Gastrocnemius medialis (tissue), 4 donors: Measurements from ENCODE around the gene KLHL25. TPM values are rescaled to one million over a fixed set of nuclear protein-coding genes. Genes with fewer than 3 reads are reported as not detected.

Source experiments
- ATAC-seq, 2 donors: fragments of 150-250 bp; one replicate each; pipeline ENCODE4 v1.9.1; 2016
- DNase-seq, 2 donors: peaks; one replicate each; pipeline ENCODE4 v3.0.0-alpha.2; 2019
- H3K27ac ChIP-seq, 4 donors: fragments of 200-600 bp; sonication (generic); 1 replicate in 1 of 4; 2 replicates in 3 of 4; pipeline ENCODE4 v1.5.1; 2016 to 2018; ENCODE audit warnings: mild to moderate bottlenecking in 2 of 4, moderate library complexity in 1 of 4
- H3K27me3 ChIP-seq, 3 donors: fragments of 200-600 bp; sonication (generic) in 2 of 3; 1 replicate in 1 of 3; 2 replicates in 2 of 3; pipeline versions ENCODE4 v1.5.1 to v1.6.0; 2016 to 2019; ENCODE audit warnings: mild to moderate bottlenecking in 1 of 3, moderate library complexity in 1 of 3
- H3K36me3 ChIP-seq, 2 donors: fragments of 200-600 bp; sonication (generic) in 1 of 2; one replicate each; pipeline ENCODE4 v1.5.1; 2017 to 2018
- H3K4me1 ChIP-seq, 2 donors: fragments of 200-600 bp; sonication (generic) in 1 of 2; one replicate each; pipeline ENCODE4 v1.5.1; 2016 to 2017; ENCODE audit warnings: mild to moderate bottlenecking in 2 of 2
- H3K4me3 ChIP-seq, 4 donors: fragments of 200-600 bp; sonication (generic) in 3 of 4; 1 replicate in 1 of 4; 2 replicates in 3 of 4; pipeline ENCODE4 v1.5.1; 2016 to 2019; ENCODE audit warnings: mild to moderate bottlenecking in 2 of 4
- H3K9me3 ChIP-seq, 3 donors: fragments of 200-600 bp; sonication (generic) in 2 of 3; 1 replicate in 1 of 3; 2 replicates in 2 of 3; pipeline ENCODE4 v1.5.1; 2016 to 2019
- CTCF ChIP-seq, 5 experiments: fragments of 450-650 bp in 3 of 5; fragments of 200-600 bp in 2 of 5; sonication (generic) in 2 of 5; IDR thresholded peaks in 4 of 5; conservative IDR thresholded peaks in 1 of 5; 1 replicate in 4 of 5; 2 replicates in 1 of 5; pipeline ENCODE4 v1.5.1; 2016 to 2019; ENCODE audit warnings: antibody characterized with exemption in 5 of 5, mild to moderate bottlenecking in 3 of 5, moderate library complexity in 3 of 5
- POLR2A ChIP-seq, 2 donors: fragments of 450-650 bp; IDR thresholded peaks; one replicate each; pipeline ENCODE4 v1.6.1; 2017; ENCODE audit warnings: antibody characterized with exemption in 2 of 2, mild to moderate bottlenecking in 2 of 2, moderate library complexity in 2 of 2
- in situ Hi-C, 4 donors: fragments of 200-750 bp; cut with MboI; loops; one replicate each; pipeline versions ENCODE4 v1.15.0 to v1.8.0; 2017; ENCODE audit warnings: low sequenced_read_pairs in 4 of 4
- intact Hi-C: fragments of 100-400 bp; cut with DNase I; formaldehyde crosslinking; loops from one replicate; pipeline ENCODE4 v1.15.1; 2023; ENCODE audit warnings: low total_unique reads
- total RNA-seq, 4 donors: library from RNA; depleted of rRNA; stranded (reverse); fragments of >200 nt; gene quantifications; one replicate each; pipeline versions ENCODE4 v1.1.0 to v1.2.3, GENCODE V29; 2016

KLHL25 gene
- total RNA-seq, 4 donors from 2014 or later = 4.8 to 7.0 (median 6.8) TPM

GRCh38 chr15:85766001-85766831 is 28.5 kb downstream of the KLHL25 start:
- no peaks in the 10 kb centered on the region for H3K27me3 ChIP-seq
- ATAC-seq (no peak), DNase-seq (no peak)
- peaks cover 0 to 9% of the 10 kb centered on the region in 2 donors for H3K36me3 ChIP-seq
- H3K4me1 ChIP-seq = peaks cover 43 to 48% of the 10 kb centered on the region in 2 donors
- no peak overlapping the region for H3K4me3 ChIP-seq
- H3K9me3 ChIP-seq = no peaks in the 10 kb centered on the region
- intact Hi-C loops (loop anchor here (5.0 kb wide), 1 partner anchor 34 kb away; no protein-coding TSS in a partner anchor), in situ Hi-C loops (no loop called here)
- TF ChIP-seq POLR2A (IDR thresholded peaks at IDR 0.05) (no peak), CTCF (IDR thresholded peaks at IDR 0.05 in 4 of 5, conservative IDR thresholded peaks at IDR 0.05 in 1 of 5) (no peak)
- peak overlapping the region; percentile 30 to 62 (median 54) for H3K27ac ChIP-seq

GRCh38 chr15:85764649-85765277 is 30.0 kb downstream of the KLHL25 start:
- intact Hi-C loops (loop anchor here (2.0 to 5.0 kb wide), 2 partner anchors 14 to 32 kb away; no protein-coding TSS in a partner anchor), in situ Hi-C loops (no loop called here)
- ATAC-seq (peak; percentile 85 to 86), DNase-seq (peak; percentile 48 to 70)
- Histone ChIP-seq H3K27ac (peak overlapping the region; percentile 69 to 77 (median 73)), H3K4me3 (no peak overlapping the region), H3K36me3 (peaks cover 0 to 9% of the 10 kb centered on the region in 2 donors), H3K4me1 (peaks cover 43 to 47% of the 10 kb centered on the region in 2 donors), H3K9me3 (no peaks in the 10 kb centered on the region), H3K27me3 (no peaks in the 10 kb centered on the region)
- TF ChIP-seq CTCF (IDR thresholded peaks at IDR 0.05 in 4 of 5, conservative IDR thresholded peaks at IDR 0.05 in 1 of 5) (no peak), POLR2A (IDR thresholded peaks at IDR 0.05) (no peak)

- ATAC-seq (peak; percentile 6 to 19), DNase-seq (no peak)
- H3K36me3 ChIP-seq = peaks cover 0 to 3% of the 10 kb centered on the region in 2 donors
- H3K4me3 ChIP-seq = no peak overlapping the region
- TF ChIP-seq POLR2A (IDR thresholded peaks at IDR 0.05) = no peak
- TF ChIP-seq CTCF (IDR thresholded peaks at IDR 0.05 in 4 of 5, conservative IDR thresholded peaks at IDR 0.05 in 1 of 5) = no peak
- peaks cover 43 to 47% of the 10 kb centered on the region in 2 donors for H3K4me1 ChIP-seq
- no peaks in the 10 kb centered on the region for H3K27me3 ChIP-seq
- intact Hi-C loops (loop anchor here (2.0 kb wide), 1 partner anchor 15 kb away; no protein-coding TSS in a partner anchor), in situ Hi-C loops (no loop called here)
- peak overlapping the region; percentile 69 to 77 (median 73) for H3K27ac ChIP-seq
- H3K9me3 ChIP-seq = no peaks in the 10 kb centered on the region
Observed at GRCh38 chr15:85763673-85764633, 30.8 kb downstream of the KLHL25 start.

- intact Hi-C loops (no loop called here), in situ Hi-C loops (no loop called here)
- Histone ChIP-seq H3K4me3 (no peak overlapping the region), H3K4me1 (peaks cover 43 to 47% of the 10 kb centered on the region in 2 donors), H3K36me3 (no peaks in the 10 kb centered on the region), H3K27me3 (no peaks in the 10 kb centered on the region), H3K9me3 (no peaks in the 10 kb centered on the region), H3K27ac (peak overlapping the region; percentile 69 to 77 (median 73))
- TF ChIP-seq POLR2A (IDR thresholded peaks at IDR 0.05) (no peak), CTCF (IDR thresholded peaks at IDR 0.05 in 4 of 5, conservative IDR thresholded peaks at IDR 0.05 in 1 of 5) (peak in 2 of 5 experiments; percentile 22 to 28)
- ATAC-seq = peak; percentile 77 to 87
- peak; percentile 78 to 89 for DNase-seq
Observed at GRCh38 chr15:85763157-85763556, 31.6 kb downstream of the KLHL25 start.
